ENCODE results near the gene KNCN. TPM values are rescaled to one million over a fixed set of nuclear protein-coding genes. Genes with fewer than 3 reads are reported as not detected.

KNCN gene
- total and polyA plus RNA-seq, 9 donors: 0.20 to 0.24 TPM; not detected in 7

DNA sequence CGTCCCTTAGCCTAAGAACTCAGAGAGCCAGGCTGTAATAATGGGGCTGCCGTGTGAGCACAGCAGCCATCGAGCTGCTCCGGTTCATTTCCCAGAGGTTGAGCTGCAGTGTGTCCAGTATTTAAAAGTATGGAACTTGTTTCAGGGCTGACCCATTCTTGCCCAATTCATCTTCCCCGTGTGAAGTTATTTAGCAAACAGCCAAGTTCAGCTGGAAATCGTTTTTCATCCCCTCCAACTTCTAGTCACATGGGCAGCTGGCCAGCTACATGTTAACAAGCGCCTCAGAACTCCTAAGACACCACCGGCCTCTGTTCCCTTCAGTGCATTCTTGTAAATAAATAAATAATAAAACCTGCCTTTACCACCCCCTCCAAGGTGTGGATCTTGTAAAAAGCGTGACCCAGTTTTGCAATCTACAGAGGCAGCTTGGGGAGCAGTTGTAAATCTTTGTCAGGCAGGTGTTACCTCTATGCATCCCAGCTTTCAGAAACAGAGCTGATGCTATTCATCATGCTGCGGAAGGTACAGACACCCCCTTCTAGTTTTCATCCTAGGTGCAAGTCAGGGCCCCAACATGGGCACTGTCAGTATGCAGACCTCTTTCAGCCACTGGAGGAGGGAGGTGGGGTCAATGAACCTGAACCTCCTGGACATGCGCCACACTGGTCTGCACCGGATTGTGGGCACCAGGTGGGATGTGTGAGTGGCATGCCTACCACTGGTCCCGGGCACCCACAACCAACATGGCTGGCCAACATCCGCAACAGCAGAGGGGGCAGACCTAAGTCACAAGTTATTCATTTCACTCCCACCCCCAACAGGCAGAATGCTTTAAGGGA, 18.7 kb upstream of the KNCN start:
- peaks cover 46% of the 10 kb centered on the region for H3K36me3 ChIP-seq (ENCODE audit: control insufficient read depth, insufficient read depth, low read length)
- no peaks in the 10 kb centered on the region for H3K9me3 ChIP-seq (replicated peaks; ENCODE audit: control insufficient read depth, low read depth, low read length)
- peaks cover 2% of the 10 kb centered on the region for H3K4me1 ChIP-seq (ENCODE audit: control insufficient read depth, insufficient read depth, low read length)
- H3K27me3 ChIP-seq (ENCODE audit: control insufficient read depth, insufficient read depth, low read length): no peaks in the 10 kb centered on the region
- H3K27ac ChIP-seq (ENCODE audit: low read length): no peak overlapping the region
- peak; percentile 21 for DNase-seq
- 63% methylated on average over 5 of the region's 14 CpGs for WGBS (ENCODE audit: insufficient coverage)
- no peak overlapping the region for H3K4me3 ChIP-seq (ENCODE audit: low read length)

DNA sequence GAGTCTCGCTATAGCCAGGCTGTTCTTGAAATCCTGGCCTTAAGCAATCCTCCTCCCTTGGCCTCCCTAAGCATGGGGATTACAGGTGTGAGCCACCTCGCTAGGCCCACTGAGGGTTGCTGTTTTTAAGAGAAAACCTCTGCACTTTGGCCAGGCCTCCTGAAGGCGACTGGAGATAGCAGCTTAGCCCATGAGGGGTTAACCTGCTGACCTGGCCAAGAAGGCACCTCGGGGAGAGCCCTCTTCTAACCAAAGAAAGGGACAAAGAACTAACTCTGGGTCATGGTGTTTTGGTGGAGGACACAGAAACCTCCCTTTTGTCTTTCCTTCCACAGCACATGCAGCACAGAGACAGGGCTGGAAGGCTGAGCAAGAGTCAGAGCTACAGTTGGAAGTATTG, 17.7 kb upstream of the KNCN start:
- Histone ChIP-seq H3K4me3 (ENCODE audit: low read length) (no peak overlapping the region), H3K36me3 (ENCODE audit: control insufficient read depth, insufficient read depth, low read length) (peaks cover 48% of the 10 kb centered on the region), H3K27ac (ENCODE audit: low read length) (no peak overlapping the region), H3K9me3 (replicated peaks; ENCODE audit: control insufficient read depth, low read depth, low read length) (no peaks in the 10 kb centered on the region), H3K27me3 (ENCODE audit: control insufficient read depth, insufficient read depth, low read length) (no peaks in the 10 kb centered on the region), H3K4me1 (ENCODE audit: control insufficient read depth, insufficient read depth, low read length) (peaks cover 2% of the 10 kb centered on the region)
- DNase-seq: no peak
- no CpG with 5 or more reads among the region's 4 CpGs for WGBS (ENCODE audit: insufficient coverage)

- Histone ChIP-seq H3K4me1 (ENCODE audit: control insufficient read depth, insufficient read depth, low read length) (peaks cover 2% of the 10 kb centered on the region), H3K4me3 (ENCODE audit: low read length) (no peak overlapping the region), H3K9me3 (replicated peaks; ENCODE audit: control insufficient read depth, low read depth, low read length) (no peaks in the 10 kb centered on the region), H3K27me3 (ENCODE audit: control insufficient read depth, insufficient read depth, low read length) (no peaks in the 10 kb centered on the region), H3K27ac (ENCODE audit: low read length) (no peak overlapping the region), H3K36me3 (ENCODE audit: control insufficient read depth, insufficient read depth, low read length) (peaks cover 47% of the 10 kb centered on the region)
- 40% methylated on average over 1 of the region's 6 CpGs for WGBS (ENCODE audit: insufficient coverage)
- DNase-seq: no peak
Observed at GRCh38 chr1:46568461-46568891, 17.0 kb upstream of the KNCN start.

- peaks cover 68% of the 10 kb centered on the region for H3K36me3 ChIP-seq (ENCODE audit: control insufficient read depth, insufficient read depth, low read length)
- no peaks in the 10 kb centered on the region for H3K4me1 ChIP-seq (ENCODE audit: control insufficient read depth, insufficient read depth, low read length)
Observed at GRCh38 chr1:46563341-46563740, 11.9 kb upstream of the KNCN start.

DNA sequence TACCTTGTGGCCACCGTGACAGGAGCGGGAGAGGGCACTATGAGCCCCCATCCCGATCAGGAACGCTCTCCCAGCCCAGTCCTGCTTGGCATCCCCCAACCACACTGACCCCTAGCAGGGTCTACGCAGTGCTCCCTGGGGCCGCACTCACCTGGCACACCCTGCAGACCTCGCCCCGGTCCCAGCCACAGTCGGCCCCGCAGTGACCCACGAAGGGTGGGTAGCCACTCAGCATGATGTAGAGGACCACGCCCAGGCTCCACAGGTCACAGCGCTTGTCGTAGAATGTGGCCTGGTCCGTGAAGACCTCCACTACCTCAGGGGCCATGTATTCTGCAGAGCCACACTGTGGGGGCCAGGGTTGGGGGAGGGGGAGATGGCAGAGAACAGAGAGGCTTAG, 11.1 kb upstream of the KNCN start:
- Histone ChIP-seq H3K9me3 (replicated peaks; ENCODE audit: control insufficient read depth, low read depth, low read length) (no peaks in the 10 kb centered on the region), H3K27ac (ENCODE audit: low read length) (no peak overlapping the region), H3K27me3 (ENCODE audit: control insufficient read depth, insufficient read depth, low read length) (no peaks in the 10 kb centered on the region), H3K4me3 (ENCODE audit: low read length) (no peak overlapping the region), H3K4me1 (ENCODE audit: control insufficient read depth, insufficient read depth, low read length) (no peaks in the 10 kb centered on the region), H3K36me3 (ENCODE audit: control insufficient read depth, insufficient read depth, low read length) (peaks cover 66% of the 10 kb centered on the region)
- no peak for DNase-seq
- WGBS (ENCODE audit: insufficient coverage): 92% methylated on average over 13 of the region's 15 CpGs

More at GRCh38 chr1:46563341-46563740, 11.9 kb upstream of the KNCN start:
- Histone ChIP-seq H3K27ac (ENCODE audit: low read length) (no peak overlapping the region), H3K27me3 (ENCODE audit: control insufficient read depth, insufficient read depth, low read length) (no peaks in the 10 kb centered on the region), H3K4me3 (ENCODE audit: low read length) (no peak overlapping the region), H3K9me3 (replicated peaks; ENCODE audit: control insufficient read depth, low read depth, low read length) (no peaks in the 10 kb centered on the region)
- DNase-seq: no peak
- 71% methylated on average over 1 of the region's 4 CpGs for WGBS (ENCODE audit: insufficient coverage)

GRCh38 chr1:46558966-46559365, 7.5 kb upstream of the KNCN start:
- WGBS (ENCODE audit: insufficient coverage): 85% methylated on average over 8 of the region's 8 CpGs
- Histone ChIP-seq H3K4me3 (ENCODE audit: low read length) (no peak overlapping the region), H3K9me3 (replicated peaks; ENCODE audit: control insufficient read depth, low read depth, low read length) (no peaks in the 10 kb centered on the region), H3K4me1 (ENCODE audit: control insufficient read depth, insufficient read depth, low read length) (no peaks in the 10 kb centered on the region), H3K27ac (ENCODE audit: low read length) (no peak overlapping the region), H3K36me3 (ENCODE audit: control insufficient read depth, insufficient read depth, low read length) (peaks cover 46% of the 10 kb centered on the region), H3K27me3 (ENCODE audit: control insufficient read depth, insufficient read depth, low read length) (no peaks in the 10 kb centered on the region)
- no peak for DNase-seq

GRCh38 chr1:46558141-46558963, 6.9 kb upstream of the KNCN start:
- Histone ChIP-seq H3K4me3 (ENCODE audit: low read length) (no peak overlapping the region), H3K36me3 (ENCODE audit: control insufficient read depth, insufficient read depth, low read length) (peaks cover 46% of the 10 kb centered on the region), H3K4me1 (ENCODE audit: control insufficient read depth, insufficient read depth, low read length) (no peaks in the 10 kb centered on the region), H3K9me3 (replicated peaks; ENCODE audit: control insufficient read depth, low read depth, low read length) (no peaks in the 10 kb centered on the region), H3K27ac (ENCODE audit: low read length) (no peak overlapping the region), H3K27me3 (ENCODE audit: control insufficient read depth, insufficient read depth, low read length) (no peaks in the 10 kb centered on the region)
- 47% methylated on average over 17 of the region's 20 CpGs for WGBS (ENCODE audit: insufficient coverage)
- no peak for DNase-seq

DNA sequence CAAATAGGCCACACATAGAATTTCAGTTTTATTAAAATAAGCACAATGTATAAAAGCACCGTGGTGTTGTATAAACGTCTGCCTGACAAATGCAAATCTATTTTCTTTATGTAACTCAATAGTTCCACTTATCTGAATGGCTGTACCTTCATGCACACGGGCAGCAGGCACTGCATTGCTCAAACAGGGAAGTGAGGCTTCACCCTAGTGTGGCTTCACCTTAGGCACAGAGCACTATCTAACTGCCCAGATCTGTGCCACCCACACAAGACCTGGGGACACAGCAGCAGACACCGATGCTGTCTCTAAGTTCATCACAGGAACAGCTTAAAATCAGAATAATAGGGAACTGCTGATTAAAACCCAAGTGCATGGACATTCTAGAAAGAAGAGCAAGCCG, 6.0 kb upstream of the KNCN start:
- Histone ChIP-seq H3K9me3 (replicated peaks; ENCODE audit: control insufficient read depth, low read depth, low read length) (no peaks in the 10 kb centered on the region), H3K4me1 (ENCODE audit: control insufficient read depth, insufficient read depth, low read length) (no peaks in the 10 kb centered on the region), H3K27me3 (ENCODE audit: control insufficient read depth, insufficient read depth, low read length) (no peaks in the 10 kb centered on the region), H3K4me3 (ENCODE audit: low read length) (no peak overlapping the region), H3K36me3 (ENCODE audit: control insufficient read depth, insufficient read depth, low read length) (peaks cover 37% of the 10 kb centered on the region), H3K27ac (ENCODE audit: low read length) (no peak overlapping the region)
- 75% methylated on average over 2 of the region's 5 CpGs for WGBS (ENCODE audit: insufficient coverage)
- DNase-seq: no peak

- no CpG with 5 or more reads among the region's 3 CpGs for WGBS (ENCODE audit: insufficient coverage)
- H3K9me3 ChIP-seq (replicated peaks; ENCODE audit: control insufficient read depth, low read depth, low read length): no peaks in the 10 kb centered on the region
- H3K4me1 ChIP-seq (ENCODE audit: control insufficient read depth, insufficient read depth, low read length): no peaks in the 10 kb centered on the region
- H3K27me3 ChIP-seq (ENCODE audit: control insufficient read depth, insufficient read depth, low read length): no peaks in the 10 kb centered on the region
- H3K36me3 ChIP-seq (ENCODE audit: control insufficient read depth, insufficient read depth, low read length): peaks cover 33% of the 10 kb centered on the region
- H3K27ac ChIP-seq (ENCODE audit: low read length): no peak overlapping the region
- H3K4me3 ChIP-seq (ENCODE audit: low read length): no peak overlapping the region
- no peak for DNase-seq
Observed at GRCh38 chr1:46556822-46557221, 5.4 kb upstream of the KNCN start.
